ENCODE results near the gene ELOVL6.
A peak's percentile ranks its signal among the peaks of the same experiment; 100 is the strongest.
"Not testable (repeated sequence)": the region's sequence is repeated elsewhere in the genome, so short reads cannot be mapped to it uniquely, and the experiment has no call there.

ELOVL6 gene
- long read RNA-seq, donor 1, full-length matches to known transcripts, result 7 of 7 reads
- long read RNA-seq, donor 1, partial matches to known transcripts, result 0 of 7 reads
- long read RNA-seq, donor 1, other reads (novel, unspliced or antisense), result 0 of 7 reads
- long read RNA-seq, donor 2, partial matches to known transcripts, result 0 of 4 reads
- long read RNA-seq, donor 2, other reads (novel, unspliced or antisense), result 0 of 4 reads
- long read RNA-seq, donor 3, full-length matches to known transcripts, result 5 of 5 reads
- long read RNA-seq, donor 3, partial matches to known transcripts, result 0 of 5 reads
- long read RNA-seq, donor 3, other reads (novel, unspliced or antisense), result 0 of 5 reads
- long read RNA-seq, donor 4, partial matches to known transcripts, result 0 of 3 reads
- long read RNA-seq, donor 4, other reads (novel, unspliced or antisense), result 0 of 3 reads
- long read RNA-seq, donor 5, transcript ELOVL6-201 (4 exons, 3,090 nt), result major isoform, 9 of 9 reads
- long read RNA-seq, donor 5, partial matches to known transcripts, result 0 of 9 reads
- long read RNA-seq, donor 5, other reads (novel, unspliced or antisense), result 0 of 9 reads
- long read RNA-seq, donor 6, full-length matches to known transcripts, result 7 of 12 reads
- long read RNA-seq, donor 6, partial matches to known transcripts, result 5 of 12 reads
- long read RNA-seq, donor 6, other reads (novel, unspliced or antisense), result 0 of 12 reads
- long read RNA-seq, donor 7, full-length matches to known transcripts, result 10 of 10 reads
- long read RNA-seq, donor 7, partial matches to known transcripts, result 0 of 10 reads
- long read RNA-seq, donor 7, other reads (novel, unspliced or antisense), result 0 of 10 reads
- long read RNA-seq, donor 8, transcript ELOVL6-201 (4 exons, 3,090 nt), result major isoform, 12 of 13 reads
- long read RNA-seq, donor 8, partial matches to known transcripts, result 0 of 13 reads
- long read RNA-seq, donor 8, other reads (novel, unspliced or antisense), result 0 of 13 reads

GRCh38 chr4:110198435-110199416, at the start of gene ELOVL6:
Gene ELOVL6, minus strand, starts transcription at chr4:110198615. Its CDS starts 280 bp downstream, at chr4:110198335.
- DNase-seq, result peak; percentile 84

DNA sequence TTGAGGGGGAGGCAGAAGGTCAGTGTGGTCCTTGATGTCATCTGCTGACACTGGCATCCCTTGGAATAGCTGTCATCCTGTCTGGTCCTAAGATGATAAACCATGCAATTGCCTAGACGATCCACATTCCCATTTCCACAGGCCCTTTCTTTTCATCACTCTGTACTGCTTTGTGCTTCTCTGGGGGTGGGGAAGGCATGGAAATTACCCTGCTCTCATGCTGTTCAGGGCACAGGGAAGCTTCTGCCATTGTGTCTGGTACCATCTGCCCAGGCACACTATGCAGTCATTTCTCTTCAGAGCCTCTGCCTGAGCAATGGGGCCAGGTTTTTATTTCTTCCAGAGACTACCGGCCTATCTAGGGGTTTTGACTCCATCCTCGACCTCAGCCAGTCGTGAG, 49.7 kb upstream of the ELOVL6 start:
- DNase-seq, result no peak

GRCh38 chr4:110247591-110247990, 49.2 kb upstream of the ELOVL6 start:
- no peak for DNase-seq

DNA sequence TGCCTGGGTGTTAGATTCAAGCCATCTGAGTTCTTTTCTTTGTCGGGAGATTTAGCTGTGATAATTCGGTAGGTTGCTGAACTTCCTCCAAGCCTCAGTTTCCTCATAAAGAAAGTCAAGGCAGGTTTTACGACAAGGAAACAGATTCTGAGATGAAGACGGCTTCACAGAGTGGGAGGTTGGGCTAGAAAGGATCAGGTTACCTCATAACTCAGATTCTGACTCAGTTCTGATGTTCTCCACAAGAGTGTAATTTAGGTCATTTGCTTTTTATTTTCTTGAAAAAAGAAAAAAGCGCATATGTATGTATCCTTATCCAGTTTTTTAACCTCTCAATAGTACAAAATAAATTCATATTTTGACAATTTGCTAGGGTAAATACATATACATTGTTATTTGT, 47.2 kb upstream of the ELOVL6 start:
- peak; percentile 4 for DNase-seq

- DNase-seq, result no peak
Measured at GRCh38 chr4:110236324-110236723, 37.9 kb upstream of the ELOVL6 start.

DNA sequence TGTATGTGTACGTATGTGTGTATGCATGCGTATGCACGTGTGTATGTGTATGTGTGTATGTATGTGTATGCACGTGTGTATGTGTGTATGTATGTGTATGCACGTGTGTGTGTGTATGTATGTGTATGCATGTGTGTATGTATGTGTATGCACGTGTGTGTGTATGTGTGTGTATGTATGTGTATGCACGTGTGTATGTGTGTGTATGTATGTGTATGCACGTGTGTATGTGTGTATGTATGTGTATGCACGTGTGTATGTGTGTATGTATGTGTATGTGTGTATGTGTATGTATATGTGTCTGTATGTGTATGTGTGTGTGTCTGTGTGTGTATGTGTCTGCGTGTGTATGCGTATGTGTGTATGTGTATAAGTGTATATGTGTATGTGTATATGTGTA, 35.2 kb upstream of the ELOVL6 start:
- DNase-seq, result not testable (repeated sequence)

GRCh38 chr4:110231869-110232268, 33.5 kb upstream of the ELOVL6 start:
- DNase-seq, result no peak

GRCh38 chr4:110229266-110229665, 30.9 kb upstream of the ELOVL6 start:
- no peak for DNase-seq

DNA sequence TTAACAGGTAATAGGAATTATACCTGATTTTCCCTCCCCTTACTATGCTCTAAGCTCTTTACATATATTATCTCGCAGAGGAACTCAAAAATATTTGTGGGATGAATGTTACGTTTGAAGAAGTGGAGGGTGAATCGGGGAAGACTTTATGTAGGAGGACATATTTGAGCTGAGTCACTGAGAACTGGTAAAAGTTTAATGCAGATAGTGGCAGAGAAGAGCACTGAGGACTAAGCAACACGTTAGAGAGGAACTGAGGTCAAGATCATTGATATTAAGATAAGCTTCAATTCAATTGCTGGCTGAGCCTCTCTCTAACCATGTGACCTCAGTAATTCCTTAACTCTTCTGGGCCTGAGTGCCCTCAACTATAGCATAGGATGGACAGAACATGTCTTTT, 26.4 kb upstream of the ELOVL6 start:
- DNase-seq, result no peak

GRCh38 chr4:110224142-110224541, 25.7 kb upstream of the ELOVL6 start:
- DNase-seq, result no peak

GRCh38 chr4:110218935-110219334, 20.5 kb upstream of the ELOVL6 start:
- not testable (repeated sequence) for DNase-seq

DNA sequence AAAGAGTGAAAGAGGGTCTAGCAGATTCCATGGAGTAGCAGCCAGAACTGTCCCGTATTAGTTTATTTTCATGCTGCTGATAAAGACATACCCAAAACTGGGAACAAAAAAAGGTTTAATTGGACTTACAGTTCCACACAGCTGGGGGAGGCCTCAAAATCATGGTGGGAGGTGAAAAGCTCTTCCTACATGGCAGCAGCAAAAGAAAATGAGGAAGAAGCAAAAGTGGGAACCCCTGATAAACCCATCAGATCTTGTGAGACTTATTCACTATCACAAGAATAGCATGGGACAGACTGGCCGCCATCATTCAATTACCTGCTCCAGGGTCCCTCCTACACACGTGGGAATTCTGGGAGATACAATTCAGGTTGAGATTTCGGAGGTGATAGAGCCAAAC, 18.8 kb upstream of the ELOVL6 start:
- DNase-seq, result not testable (repeated sequence)

- DNase-seq, result no peak
Measured at GRCh38 chr4:110216129-110216528, 17.7 kb upstream of the ELOVL6 start.

DNA sequence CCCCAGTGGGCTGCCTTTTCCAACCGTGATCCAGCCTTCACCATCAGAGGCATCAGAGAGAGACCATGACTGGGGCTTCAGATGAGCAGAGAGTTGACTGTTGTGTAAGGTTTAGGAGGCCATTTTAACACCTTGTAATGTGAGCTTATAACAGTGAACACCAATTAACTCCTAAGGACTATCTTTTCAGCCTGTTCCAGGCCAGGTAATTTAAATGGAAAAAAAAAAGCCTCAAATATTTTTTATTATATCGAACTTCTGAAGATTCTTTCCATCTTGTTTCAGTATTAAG, 13.3 kb upstream of the ELOVL6 start:
- DNase-seq, result no peak

DNA sequence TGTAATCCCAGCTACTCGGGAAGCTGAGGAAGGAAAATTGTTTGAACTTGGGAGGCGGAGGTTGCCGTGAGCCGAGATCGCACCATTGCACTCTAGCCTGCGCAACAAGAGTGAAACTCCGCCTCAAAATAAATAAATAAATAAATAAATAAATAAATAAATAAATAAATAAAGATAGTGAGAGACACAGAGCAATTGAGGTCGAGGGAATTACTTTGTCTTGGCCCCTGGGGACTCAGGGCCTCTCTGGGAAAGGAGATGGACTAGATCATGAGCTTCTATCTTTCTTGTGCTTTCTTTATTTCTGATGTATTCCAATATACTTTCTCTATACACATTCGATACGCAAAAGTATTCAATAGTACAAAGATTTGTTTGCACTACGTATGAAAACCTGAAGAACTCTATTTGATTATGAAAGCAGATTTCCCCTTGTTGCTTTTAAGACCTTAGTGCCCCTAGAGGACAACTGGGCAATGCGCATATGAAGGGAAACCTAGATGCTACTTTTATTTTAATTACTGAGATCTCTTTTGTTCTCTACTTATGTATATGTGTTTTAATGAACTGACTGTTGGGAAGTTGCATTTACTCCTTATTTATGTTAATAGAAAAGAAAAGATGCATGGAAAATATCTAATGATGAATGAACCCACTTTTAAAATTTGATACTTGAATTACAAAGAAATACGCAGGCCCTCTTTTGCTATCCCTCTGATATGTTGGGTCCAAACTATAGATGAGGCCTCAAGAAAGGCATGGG, 12.8 kb upstream of the ELOVL6 start:
- DNase-seq, result peak; percentile 8

GRCh38 chr4:110208419-110208818, 10.0 kb upstream of the ELOVL6 start:
- DNase-seq, result no peak

GRCh38 chr4:110207233-110207632, 8.8 kb upstream of the ELOVL6 start:
- no peak for DNase-seq

GRCh38 chr4:110202024-110202423, 3.6 kb upstream of the ELOVL6 start:
- no peak for DNase-seq

GRCh38 chr4:110201502-110201901, 3.1 kb upstream of the ELOVL6 start:
- no peak for DNase-seq

DNA sequence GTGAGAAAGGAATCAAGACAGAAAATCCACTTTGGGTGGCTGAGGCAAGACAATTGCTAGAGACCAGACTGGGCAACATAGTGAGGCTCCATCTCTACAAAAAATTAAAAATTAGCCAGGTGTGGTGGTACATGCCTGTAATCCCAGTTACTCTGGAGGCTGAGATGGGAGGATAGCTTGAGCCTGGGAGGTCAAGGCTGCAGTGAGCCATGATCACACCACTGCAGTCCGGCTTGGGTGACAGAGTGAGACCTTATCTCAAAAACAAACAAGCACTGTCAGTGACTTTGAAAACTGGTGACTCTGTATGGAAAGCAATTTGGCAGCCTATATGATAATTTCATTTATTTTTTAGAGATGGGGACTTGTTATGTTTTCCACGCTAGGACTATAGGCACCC, 2.3 kb upstream of the ELOVL6 start:
- DNase-seq, result no peak

GRCh38 chr4:110198049-110198434, 373 bp downstream of the ELOVL6 start:
- no peak for DNase-seq

All from right kidney (tissue), 9 donors.